GM12878 (cell line): ENCODE measurements around the gene KCNK7.

Experiments used
- CBX3 ChIP-seq: fragments of 200-600 bp; sonication (generic); IDR thresholded peaks from 2 replicates; pipeline ENCODE4 v1.6.1; 2016; ENCODE audit warnings: low read depth, borderline replicate concordance
- DPF2 ChIP-seq: fragments of 450-650 bp; IDR thresholded peaks from 2 replicates; pipeline ENCODE4 v1.6.1; 2017; ENCODE audit warnings: mild to moderate bottlenecking
- EP300 ChIP-seq, 2 experiments: fragments of 150-350 bp in 1 of 2; IDR thresholded peaks; 2 replicates each; pipeline ENCODE4 v1.6.1; 2011 to 2012; ENCODE audit warnings: low read depth in 2 of 2, low read length in 2 of 2, borderline replicate concordance in 1 of 2, improper control_type of control experiment in 1 of 2, inconsistent platforms in 1 of 2; ENCODE audit not compliant: control insufficient read depth in 1 of 2
- MAX ChIP-seq: IDR thresholded peaks from 2 replicates; pipeline ENCODE4 v1.6.1; 2012; ENCODE audit warnings: low read depth, low read length, improper control_type of control experiment
- PAX8 ChIP-seq: fragments of 450-650 bp; IDR thresholded peaks from 2 replicates; pipeline ENCODE4 v1.6.1; 2017; ENCODE audit warnings: mild to moderate bottlenecking, moderate library complexity
- POLR2AphosphoS5 ChIP-seq: IDR thresholded peaks from 2 replicates; pipeline ENCODE4 v1.6.1; 2011; ENCODE audit warnings: mild to moderate bottlenecking, low read length, inconsistent platforms
- RUNX3 ChIP-seq: IDR thresholded peaks from 2 replicates; pipeline ENCODE4 v1.6.1; 2012; ENCODE audit warnings: low read length, inconsistent platforms
- SMARCA5 ChIP-seq: fragments of 450-650 bp; IDR thresholded peaks from 2 replicates; pipeline ENCODE4 v1.6.1; 2017; ENCODE audit warnings: mild to moderate bottlenecking
- SMC3 ChIP-seq: IDR thresholded peaks from 2 replicates; pipeline ENCODE4 v1.6.1; 2011; ENCODE audit warnings: low read length, improper control_type of control experiment, borderline replicate concordance
- STAT3 ChIP-seq: IDR thresholded peaks from 2 replicates; pipeline ENCODE4 v1.6.1; 2011; ENCODE audit warnings: low read depth, low read length, improper control_type of control experiment
- YY1 ChIP-seq: IDR thresholded peaks from 2 replicates; pipeline ENCODE4 v1.6.1; 2011; ENCODE audit warnings: low read depth, mild to moderate bottlenecking, low read length
- TF ChIP-seq, protein P1 (sequence below), 3 experiments: IDR thresholded peaks in 2 of 3; conservative IDR thresholded peaks in 1 of 3; 2 replicates each; pipeline ENCODE4 v1.5.1; 2011; ENCODE audit warnings: low read depth in 3 of 3, low read length in 3 of 3, mild to moderate bottlenecking in 3 of 3, control low read depth in 2 of 3, moderate library complexity in 2 of 3, inconsistent platforms in 1 of 3, mixed read lengths in 1 of 3; ENCODE audit not compliant: control insufficient read depth in 2 of 3, insufficient read depth in 1 of 3; ENCODE audit errors: extremely low read depth in 1 of 3
- TF ChIP-seq, protein P2 (sequence below): IDR thresholded peaks from 2 replicates; pipeline ENCODE4 v1.6.1; 2012; ENCODE audit warnings: improper control_type of control experiment, low read depth, low read length; ENCODE audit not compliant: insufficient replicate concordance

- no peak for TF ChIP-seq RUNX3
- TF ChIP-seq, protein P1, sequence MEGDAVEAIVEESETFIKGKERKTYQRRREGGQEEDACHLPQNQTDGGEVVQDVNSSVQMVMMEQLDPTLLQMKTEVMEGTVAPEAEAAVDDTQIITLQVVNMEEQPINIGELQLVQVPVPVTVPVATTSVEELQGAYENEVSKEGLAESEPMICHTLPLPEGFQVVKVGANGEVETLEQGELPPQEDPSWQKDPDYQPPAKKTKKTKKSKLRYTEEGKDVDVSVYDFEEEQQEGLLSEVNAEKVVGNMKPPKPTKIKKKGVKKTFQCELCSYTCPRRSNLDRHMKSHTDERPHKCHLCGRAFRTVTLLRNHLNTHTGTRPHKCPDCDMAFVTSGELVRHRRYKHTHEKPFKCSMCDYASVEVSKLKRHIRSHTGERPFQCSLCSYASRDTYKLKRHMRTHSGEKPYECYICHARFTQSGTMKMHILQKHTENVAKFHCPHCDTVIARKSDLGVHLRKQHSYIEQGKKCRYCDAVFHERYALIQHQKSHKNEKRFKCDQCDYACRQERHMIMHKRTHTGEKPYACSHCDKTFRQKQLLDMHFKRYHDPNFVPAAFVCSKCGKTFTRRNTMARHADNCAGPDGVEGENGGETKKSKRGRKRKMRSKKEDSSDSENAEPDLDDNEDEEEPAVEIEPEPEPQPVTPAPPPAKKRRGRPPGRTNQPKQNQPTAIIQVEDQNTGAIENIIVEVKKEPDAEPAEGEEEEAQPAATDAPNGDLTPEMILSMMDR (IDR thresholded peaks at IDR 0.05 in 2 of 3, conservative IDR thresholded peaks at IDR 0.05 in 1 of 3; ENCODE audit: control insufficient read depth in 2 of 3, extremely low read depth in 1 of 3, insufficient read depth in 1 of 3, low read depth in 3 of 3, low read length in 3 of 3): no peak
- TF ChIP-seq STAT3: no peak
- TF ChIP-seq YY1: no peak
- TF ChIP-seq MAX: no peak
- TF ChIP-seq SMC3: no peak
- no peak for TF ChIP-seq CBX3
- no peak for TF ChIP-seq POLR2AphosphoS5
- no peak for TF ChIP-seq PAX8
- no peak for TF ChIP-seq EP300 (IDR thresholded peaks at IDR 0.05; ENCODE audit: borderline replicate concordance in 1 of 2, control insufficient read depth in 1 of 2, low read depth in 2 of 2, low read length in 2 of 2)
- TF ChIP-seq DPF2: no peak
- TF ChIP-seq, protein P2, sequence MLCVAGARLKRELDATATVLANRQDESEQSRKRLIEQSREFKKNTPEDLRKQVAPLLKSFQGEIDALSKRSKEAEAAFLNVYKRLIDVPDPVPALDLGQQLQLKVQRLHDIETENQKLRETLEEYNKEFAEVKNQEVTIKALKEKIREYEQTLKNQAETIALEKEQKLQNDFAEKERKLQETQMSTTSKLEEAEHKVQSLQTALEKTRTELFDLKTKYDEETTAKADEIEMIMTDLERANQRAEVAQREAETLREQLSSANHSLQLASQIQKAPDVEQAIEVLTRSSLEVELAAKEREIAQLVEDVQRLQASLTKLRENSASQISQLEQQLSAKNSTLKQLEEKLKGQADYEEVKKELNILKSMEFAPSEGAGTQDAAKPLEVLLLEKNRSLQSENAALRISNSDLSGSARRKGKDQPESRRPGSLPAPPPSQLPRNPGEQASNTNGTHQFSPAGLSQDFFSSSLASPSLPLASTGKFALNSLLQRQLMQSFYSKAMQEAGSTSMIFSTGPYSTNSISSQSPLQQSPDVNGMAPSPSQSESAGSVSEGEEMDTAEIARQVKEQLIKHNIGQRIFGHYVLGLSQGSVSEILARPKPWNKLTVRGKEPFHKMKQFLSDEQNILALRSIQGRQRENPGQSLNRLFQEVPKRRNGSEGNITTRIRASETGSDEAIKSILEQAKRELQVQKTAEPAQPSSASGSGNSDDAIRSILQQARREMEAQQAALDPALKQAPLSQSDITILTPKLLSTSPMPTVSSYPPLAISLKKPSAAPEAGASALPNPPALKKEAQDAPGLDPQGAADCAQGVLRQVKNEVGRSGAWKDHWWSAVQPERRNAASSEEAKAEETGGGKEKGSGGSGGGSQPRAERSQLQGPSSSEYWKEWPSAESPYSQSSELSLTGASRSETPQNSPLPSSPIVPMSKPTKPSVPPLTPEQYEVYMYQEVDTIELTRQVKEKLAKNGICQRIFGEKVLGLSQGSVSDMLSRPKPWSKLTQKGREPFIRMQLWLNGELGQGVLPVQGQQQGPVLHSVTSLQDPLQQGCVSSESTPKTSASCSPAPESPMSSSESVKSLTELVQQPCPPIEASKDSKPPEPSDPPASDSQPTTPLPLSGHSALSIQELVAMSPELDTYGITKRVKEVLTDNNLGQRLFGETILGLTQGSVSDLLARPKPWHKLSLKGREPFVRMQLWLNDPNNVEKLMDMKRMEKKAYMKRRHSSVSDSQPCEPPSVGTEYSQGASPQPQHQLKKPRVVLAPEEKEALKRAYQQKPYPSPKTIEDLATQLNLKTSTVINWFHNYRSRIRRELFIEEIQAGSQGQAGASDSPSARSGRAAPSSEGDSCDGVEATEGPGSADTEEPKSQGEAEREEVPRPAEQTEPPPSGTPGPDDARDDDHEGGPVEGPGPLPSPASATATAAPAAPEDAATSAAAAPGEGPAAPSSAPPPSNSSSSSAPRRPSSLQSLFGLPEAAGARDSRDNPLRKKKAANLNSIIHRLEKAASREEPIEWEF: no peak
- TF ChIP-seq SMARCA5: no peak
These were observed 46.5 kb downstream of the KCNK7 start for GRCh38 chr11:65549096-65549495.
